DMS 273 treated with DMSO at 0.1 percent for 48 hours (cell line): ENCODE data around the gene UNC93A.
"Not testable (repeated sequence)": the region's sequence is repeated elsewhere in the genome, so short reads cannot be mapped to it uniquely, and the experiment has no call there.

Source experiments
- DNase-seq: peaks from one replicate; lab custom pipeline; 2025; lab: John Stamatoyannopoulos, UW

Gene UNC93A

GRCh38 chr6:167293590-167294091 is 2.5 kb downstream of the UNC93A start:
- DNase-seq, result no peak

DNA sequence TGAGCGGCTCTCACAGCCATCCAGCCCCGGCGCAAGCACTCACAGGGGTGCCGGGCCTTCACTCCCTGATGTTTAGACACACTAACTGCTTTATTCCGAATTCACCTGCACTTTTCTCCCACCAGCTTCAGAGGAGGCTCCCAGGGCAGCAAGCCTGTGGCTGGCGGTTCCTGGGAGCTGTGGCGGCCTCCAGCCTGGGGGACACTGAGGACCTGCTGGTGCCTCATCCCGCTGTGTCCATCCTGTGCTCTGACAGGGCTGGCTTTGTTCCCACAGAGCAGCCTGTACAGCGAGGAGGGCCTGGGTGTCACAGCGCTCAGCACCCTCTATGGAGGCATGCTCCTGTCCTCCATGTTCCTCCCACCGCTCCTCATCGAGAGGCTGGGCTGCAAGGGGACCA is 3.1 kb downstream of the UNC93A start:
- DNase-seq, result no peak

DNA sequence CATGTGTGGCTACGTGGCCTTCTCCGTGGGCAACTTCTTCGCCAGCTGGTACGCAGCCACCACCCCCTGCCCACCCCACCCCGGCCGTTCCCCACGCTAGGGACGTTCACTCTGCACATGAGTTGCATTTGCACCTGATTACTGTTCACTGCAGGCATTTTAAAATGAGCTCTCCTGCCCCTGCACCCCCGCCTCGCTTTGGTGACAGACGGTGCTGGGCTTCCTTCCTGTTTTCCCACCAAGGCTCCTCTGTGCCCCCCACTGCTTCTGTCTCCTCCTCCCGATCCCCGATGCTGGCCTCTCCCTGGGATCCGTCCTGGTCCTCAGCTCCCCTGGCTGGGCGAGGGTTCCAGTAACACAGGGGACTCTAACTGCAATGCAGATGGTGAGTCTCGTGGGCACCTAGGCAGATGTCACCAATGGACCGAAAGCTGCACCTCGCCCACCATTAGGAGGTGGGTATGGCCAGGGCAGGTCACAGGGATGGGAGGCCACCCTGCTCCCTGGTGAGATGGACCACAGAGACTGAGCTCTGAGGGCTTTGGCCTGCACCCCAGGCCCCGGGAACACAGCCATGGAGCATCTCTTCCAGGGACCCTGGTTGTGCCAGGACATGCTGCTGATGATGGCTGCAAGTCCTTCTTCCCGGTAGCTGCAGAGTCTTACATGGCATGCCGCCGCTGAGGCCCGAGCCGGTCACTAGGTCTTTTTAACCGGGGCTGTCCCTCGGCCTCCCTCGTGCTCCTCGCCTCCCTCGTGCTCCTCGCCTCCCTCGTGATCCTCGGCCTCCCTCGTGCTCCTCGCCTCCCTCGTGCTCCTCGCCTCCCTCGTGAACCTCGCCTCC is 3.8 kb downstream of the UNC93A start:
- DNase-seq, result no peak

- DNase-seq, result no peak
These were observed 4.6 kb downstream of the UNC93A start for GRCh38 chr6:167295495-167296292.

GRCh38 chr6:167296293-167296690 is 5.2 kb downstream of the UNC93A start:
- DNase-seq, result no peak

DNA sequence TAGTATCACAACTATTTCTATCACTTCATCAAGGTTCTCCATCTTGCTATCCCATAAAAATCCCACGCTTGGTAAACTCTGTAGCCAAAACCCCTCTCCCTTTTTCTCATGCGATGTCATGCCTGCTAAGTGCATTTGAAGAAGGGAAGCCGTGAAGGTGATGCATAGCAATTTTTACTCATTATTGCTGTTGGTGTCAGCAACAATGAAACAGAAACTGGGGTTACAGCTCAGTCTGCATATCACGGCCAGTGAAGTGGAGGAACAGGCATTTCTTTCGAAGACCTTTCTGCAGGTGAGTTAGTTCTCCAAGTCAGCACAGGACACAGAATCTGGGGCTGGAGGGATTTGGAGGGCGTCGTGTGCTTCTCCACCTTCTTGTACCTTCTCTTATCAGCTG is 5.8 kb downstream of the UNC93A start:
- no peak for DNase-seq

- DNase-seq, result no peak
These were observed 7.0 kb downstream of the UNC93A start for GRCh38 chr6:167298127-167298526.

DNA sequence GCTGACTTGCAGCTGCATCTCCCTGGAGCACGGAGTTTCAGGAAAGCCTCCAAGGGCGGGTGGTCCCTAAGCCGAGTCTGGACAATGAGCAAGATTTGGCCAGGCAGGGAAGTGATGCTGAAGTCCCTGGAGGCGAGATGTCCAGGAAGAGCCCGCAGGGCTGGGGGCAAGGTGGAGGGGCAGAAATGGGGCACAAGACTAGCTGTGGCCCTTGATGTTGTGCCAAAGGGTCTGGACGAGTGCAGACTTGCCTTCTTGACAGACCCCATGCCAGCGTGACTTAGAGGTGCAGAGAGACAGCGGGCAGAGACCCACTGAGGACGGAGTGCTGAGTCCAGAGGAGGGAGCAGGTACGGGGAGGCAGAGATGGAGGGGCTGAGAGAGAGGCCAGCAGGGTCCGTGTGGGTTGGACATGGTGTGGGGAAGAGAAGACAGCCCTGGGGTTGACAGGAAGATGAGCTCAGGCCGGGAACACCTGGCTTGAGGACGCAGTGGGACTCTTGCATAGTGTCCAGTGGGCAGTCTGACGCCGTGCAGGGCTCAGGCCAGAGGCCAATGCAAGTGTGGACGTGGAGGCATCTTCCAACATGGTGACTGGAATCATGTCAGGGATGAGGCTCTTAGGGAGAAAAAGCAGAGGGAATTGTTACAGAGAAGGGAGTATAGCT is 8.7 kb downstream of the UNC93A start:
- DNase-seq, result no peak

- no peak for DNase-seq
These were observed 10.0 kb downstream of the UNC93A start for GRCh38 chr6:167300902-167301777.

GRCh38 chr6:167302074-167302473 is 11.0 kb downstream of the UNC93A start:
- DNase-seq, result no peak

DNA sequence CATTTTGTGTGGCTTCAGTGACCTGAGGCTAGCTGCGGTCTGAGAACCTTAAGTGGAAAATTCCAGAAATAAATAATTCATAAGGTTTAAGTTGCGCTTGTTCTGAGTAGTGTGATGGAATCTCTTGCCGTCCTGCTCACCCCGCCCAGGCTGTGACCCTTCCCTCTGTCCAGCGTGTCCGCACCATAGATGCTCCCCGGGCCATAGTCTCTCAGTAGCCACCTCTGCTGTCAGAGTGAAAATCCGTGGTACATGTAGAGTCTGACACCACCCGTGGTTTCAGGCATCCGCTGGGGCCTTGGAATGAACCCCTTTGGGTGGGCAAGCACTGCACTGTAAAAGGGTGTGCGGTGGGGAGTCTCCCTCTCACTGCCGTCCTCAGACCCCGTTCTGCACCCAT is 11.7 kb downstream of the UNC93A start:
- DNase-seq, result no peak

DNA sequence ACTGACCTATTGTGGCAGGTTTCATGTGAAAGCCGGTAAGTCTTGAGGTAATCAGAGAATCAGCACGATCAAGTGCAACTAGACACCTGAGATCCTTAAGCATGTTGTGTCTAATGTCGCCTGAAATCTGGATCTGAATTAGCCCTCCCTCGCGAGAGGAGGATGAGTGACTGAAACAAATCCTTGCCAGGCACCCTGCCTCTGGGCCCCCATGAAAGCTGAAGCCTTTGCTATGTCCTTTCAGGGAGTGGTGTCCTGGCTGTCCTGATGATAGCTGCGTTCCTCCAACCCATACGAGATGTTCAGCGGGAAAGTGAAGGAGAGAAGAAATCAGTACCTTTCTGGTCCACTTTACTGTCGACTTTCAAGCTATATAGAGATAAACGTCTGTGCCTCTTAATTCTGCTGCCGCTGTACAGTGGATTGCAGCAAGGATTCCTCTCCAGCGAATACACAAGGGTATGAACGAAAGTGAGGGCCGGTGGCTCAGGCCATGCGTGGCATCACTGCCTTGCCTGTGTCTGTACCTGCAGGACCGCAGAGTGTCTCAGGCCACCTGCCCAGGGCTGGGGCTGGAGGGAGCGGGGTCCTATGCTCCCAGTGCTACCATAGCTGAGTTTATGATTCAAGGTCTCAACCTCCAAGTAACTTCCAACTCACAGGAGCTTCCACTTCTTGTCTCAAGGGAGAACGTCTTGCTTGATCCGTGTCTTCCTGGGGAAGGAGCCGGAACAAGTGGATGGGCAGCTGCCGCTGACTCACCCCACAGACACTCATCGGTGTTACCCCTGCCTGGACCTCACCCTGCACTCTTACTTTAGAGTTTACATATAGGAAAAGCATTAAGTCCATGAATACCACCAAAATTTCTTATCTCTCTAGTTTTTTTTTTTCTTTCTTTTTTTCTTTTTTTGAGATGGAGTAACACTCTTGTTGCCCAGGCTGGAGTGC is 12.8 kb downstream of the UNC93A start:
- DNase-seq, result no peak

- no peak for DNase-seq
These were observed 13.8 kb downstream of the UNC93A start for GRCh38 chr6:167304912-167305311.

- no peak for DNase-seq
These were observed 14.7 kb downstream of the UNC93A start for GRCh38 chr6:167305796-167306195.

DNA sequence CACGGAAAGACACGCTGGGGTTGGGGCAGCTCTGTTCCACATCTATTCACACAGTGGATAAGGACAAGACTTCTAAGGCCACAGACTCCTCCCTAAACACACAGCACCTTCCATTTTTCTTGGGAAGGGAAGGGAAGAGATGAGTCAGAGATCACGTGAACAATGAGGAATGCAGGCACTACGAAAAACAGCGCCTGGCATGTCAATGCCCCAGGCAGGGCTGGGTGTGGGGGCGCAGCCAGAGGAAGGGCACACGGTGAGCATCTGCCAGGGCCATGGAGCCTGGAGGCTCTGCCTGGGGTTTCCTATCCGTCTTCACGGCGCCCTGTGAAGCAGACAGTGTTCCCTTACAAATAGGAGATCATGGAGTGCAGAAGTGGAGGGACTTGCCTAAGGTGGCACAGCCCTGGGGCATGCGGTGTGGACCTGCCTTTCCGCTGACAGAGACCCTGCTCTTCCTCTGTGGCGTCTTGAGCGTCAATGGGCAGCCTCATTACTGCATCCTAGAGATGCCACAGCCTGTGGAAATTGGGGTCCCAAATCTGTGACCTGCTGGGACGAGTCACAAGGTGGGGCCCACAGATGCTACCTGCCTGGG is 15.4 kb downstream of the UNC93A start:
- no peak for DNase-seq

DNA sequence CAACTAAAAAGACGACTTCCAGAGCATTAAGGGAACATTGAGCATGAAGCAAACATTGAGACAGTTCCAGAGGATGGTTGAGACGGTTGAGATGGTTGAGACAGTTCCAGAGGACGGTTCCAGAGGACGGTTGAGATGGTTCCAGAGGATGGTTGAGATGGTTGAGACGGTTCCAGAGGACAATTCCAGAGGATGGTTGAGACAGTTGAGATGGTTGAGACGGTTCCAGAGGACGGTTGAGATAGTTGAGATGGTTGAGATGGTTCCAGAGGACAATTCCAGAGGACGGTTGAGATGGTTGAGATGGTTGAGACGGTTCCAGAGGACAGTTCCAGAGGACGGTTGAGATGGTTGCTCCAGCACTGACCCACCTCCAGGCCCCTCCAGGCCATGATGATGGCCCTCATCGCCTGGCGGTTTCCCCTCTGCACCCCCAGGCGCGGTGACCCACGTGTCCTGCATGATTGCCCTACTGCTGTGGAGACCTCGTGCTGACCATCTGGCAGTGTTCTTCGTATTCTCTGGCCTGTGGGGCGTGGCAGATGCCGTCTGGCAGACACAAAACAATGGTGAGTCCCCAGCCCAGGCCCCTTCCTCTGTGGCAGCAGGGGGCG is 16.3 kb downstream of the UNC93A start:
- no peak for DNase-seq

DNA sequence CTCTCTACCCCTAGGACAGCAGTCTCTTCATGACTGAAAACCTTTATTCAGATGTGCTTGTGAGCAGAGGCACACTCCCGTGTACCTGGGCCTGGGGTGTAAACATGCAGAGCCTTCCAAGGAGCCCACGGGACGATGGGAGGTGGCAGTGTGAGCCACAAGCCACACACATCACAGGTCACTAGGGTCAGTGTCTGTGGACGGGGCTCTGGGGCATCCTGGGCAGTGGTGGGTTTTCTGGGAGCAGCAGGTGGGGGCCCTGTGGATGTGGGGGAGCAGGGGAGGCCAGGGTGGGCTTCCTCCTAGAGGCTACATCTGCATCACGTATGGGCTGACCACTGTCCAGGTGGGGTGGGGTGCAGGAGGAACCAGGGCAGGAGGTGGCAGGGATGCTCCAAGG is 17.1 kb downstream of the UNC93A start:
- no peak for DNase-seq

DNA sequence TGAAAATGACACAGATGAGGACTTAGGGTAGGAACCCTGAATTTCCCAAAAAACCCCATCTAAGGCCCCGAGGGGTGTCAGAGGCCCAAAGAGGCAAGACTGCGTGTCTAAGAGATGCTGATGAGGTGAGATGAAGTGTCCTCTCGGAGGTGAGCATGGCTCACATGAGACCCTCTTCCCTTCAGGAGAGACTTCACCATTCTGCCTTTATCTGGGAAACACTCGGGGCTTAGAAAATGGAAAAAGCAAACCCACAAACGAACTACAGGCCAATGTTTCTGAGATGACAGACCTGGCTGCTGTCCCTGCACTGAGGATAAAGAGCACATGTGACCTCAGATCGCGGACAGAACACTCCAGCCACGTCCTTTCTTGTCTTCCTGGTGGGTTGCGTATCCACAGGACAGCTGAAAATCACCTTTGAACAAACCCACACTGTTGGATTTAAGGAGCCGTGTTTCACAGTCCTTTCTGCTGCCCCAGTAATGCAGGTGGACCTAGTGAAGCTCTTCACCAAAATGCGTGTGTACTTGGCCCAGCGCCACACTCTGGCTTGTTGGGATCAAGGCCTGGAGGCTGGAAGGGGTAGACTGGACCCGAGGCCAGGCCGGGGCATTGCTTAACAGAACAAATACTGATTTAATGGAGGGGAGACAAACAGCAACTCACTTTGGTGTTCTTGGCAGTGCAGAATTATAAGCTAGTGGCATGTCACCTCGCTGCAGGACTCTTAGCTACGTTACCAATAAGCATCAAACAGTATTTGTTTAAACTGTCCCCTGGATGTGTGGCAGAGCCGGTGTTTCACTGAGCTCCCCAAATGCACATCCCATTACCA is 18.5 kb downstream of the UNC93A start:
- DNase-seq, result not testable (repeated sequence)

DNA sequence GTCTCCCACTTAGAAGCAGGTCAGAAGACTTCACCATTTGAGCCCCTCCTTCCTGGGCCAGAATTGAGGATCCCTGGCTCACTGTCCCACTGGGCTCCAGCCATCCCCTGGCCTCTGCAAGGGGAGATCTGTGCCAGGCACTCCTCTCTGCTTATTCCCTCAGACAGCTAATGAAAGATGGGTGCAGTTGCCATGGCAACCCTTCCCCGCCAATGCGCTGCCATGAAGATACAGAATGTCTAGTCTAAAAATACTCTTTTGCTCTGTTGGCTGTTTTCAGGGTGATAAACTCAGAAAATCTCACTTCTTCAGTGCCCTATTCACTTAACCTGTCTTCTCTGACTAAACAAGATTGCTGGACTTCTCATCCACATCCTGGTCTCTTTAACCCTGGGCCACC is 20.2 kb downstream of the UNC93A start:
- no peak for DNase-seq
